GM23248 (cell line): ENCODE measurements around the gene SP2.

Experiments
- EZH2 ChIP-seq: fragments of 200-600 bp; sonication (generic); IDR thresholded peaks from 2 replicates; pipeline ENCODE4 v1.6.1; 2018; ENCODE audit warnings: antibody characterized with exemption, mild to moderate bottlenecking; ENCODE audit not compliant: insufficient read depth, poor library complexity, severe bottlenecking
- EZH2phosphoT487 ChIP-seq: fragments of 200-600 bp; sonication (generic); IDR thresholded peaks from 2 replicates; pipeline ENCODE4 v1.6.1; 2018; ENCODE audit warnings: antibody characterized with exemption, moderate library complexity, mild to moderate bottlenecking, low read depth; ENCODE audit not compliant: insufficient read depth

DNA sequence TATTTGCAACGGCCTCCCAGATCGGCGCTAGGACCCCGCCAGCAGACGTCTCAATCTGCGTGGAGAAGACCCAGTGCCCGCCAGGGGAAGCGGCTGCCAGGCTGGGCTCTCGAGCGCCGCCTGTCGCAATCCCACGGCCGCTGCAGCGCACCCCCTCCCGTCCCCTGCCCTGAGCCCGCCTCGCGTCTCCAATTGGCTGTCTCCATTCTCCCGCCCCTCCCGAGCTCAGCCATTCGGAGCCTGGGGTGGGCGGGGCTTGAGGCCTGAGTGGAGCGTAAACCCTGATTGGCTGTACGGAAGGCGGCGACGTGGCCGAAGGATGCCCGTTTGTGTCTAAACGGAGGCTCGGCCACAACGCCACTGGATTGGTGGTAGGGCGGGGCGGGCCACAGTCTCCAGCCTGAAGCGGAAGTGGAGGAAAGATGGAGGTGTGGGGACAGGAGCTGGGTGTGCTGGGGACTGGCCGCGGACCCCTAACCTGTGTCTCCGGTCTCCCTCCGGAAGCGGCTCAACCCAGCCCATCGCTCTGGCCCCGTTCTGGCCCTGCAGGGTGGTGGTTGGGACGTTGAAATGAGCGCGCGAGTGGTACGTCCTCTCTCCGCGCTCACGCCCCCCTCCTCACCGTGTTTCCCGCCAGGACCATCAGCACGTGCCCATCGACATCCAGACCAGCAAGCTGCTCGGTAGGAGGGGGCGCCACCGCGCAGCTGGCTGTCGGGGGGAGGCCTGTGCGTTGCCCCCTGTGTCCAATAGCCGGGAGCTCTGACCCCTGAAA is 74.9 kb downstream of the SP2 start, which contains the start of gene CDK5RAP3:
- TF ChIP-seq EZH2, result no peak
- TF ChIP-seq EZH2phosphoT487, result no peak
